IPS-NIHi11 (cell line): ENCODE data around the gene LRRC17.
"Not testable (repeated sequence)": the region's sequence is repeated elsewhere in the genome, so short reads cannot be mapped to it uniquely, and the experiment has no call there.

Experiments used
- DNase-seq: peaks from one replicate; pipeline ENCODE4 v3.0.0; 2012; ENCODE audit warnings: mixed read lengths, low spot score

LRRC17 gene

GRCh38 chr7:102942181-102942866, 29.5 kb downstream of the LRRC17 start:
- no peak for DNase-seq

GRCh38 chr7:102942868-102943267, 30.1 kb downstream of the LRRC17 start:
- DNase-seq, result no peak

- DNase-seq, result no peak
Measured at GRCh38 chr7:102943423-102944169, 30.8 kb downstream of the LRRC17 start.

DNA sequence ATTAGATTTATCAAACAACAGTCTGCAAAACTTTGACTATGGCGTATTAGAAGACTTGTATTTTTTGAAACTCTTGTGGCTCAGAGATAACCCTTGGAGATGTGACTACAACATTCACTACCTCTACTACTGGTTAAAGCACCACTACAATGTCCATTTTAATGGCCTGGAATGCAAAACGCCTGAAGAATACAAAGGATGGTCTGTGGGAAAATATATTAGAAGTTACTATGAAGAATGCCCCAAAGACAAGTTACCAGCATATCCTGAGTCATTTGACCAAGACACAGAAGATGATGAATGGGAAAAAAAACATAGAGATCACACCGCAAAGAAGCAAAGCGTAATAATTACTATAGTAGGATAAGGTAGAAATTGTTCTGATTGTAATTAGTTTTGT, 31.4 kb downstream of the LRRC17 start:
- no peak for DNase-seq

GRCh38 chr7:102951839-102952238, 39.0 kb downstream of the LRRC17 start:
- no peak for DNase-seq

GRCh38 chr7:102953406-102953805, 40.6 kb downstream of the LRRC17 start:
- DNase-seq, result no peak

- not testable (repeated sequence) for DNase-seq
Measured at GRCh38 chr7:102954359-102954758, 41.6 kb downstream of the LRRC17 start.

- not testable (repeated sequence) for DNase-seq
Measured at GRCh38 chr7:102958004-102958403, 45.2 kb downstream of the LRRC17 start.

GRCh38 chr7:102961993-102962392, 49.2 kb downstream of the LRRC17 start:
- DNase-seq, result not testable (repeated sequence)

DNA sequence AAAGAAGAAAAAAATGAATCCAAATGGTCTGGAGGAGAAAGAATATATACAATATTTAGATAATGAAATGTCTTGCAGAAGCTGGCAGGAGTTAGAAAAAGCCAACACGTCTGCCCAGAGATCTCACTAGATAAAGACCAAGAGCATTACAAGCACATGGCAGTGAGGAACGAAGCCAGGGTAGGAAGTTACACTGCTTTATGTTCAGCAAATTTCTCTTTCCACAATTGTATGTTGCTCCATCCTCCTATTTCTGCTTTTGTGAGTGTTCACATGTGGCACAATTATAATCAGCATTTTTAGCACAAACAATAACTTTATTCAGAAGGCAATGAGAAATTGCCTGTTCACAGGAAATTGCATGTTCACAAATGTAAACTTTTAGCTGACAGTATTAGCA, 53.7 kb downstream of the LRRC17 start:
- DNase-seq, result no peak

- DNase-seq, result no peak
Measured at GRCh38 chr7:102967798-102968197, 55.0 kb downstream of the LRRC17 start.

DNA sequence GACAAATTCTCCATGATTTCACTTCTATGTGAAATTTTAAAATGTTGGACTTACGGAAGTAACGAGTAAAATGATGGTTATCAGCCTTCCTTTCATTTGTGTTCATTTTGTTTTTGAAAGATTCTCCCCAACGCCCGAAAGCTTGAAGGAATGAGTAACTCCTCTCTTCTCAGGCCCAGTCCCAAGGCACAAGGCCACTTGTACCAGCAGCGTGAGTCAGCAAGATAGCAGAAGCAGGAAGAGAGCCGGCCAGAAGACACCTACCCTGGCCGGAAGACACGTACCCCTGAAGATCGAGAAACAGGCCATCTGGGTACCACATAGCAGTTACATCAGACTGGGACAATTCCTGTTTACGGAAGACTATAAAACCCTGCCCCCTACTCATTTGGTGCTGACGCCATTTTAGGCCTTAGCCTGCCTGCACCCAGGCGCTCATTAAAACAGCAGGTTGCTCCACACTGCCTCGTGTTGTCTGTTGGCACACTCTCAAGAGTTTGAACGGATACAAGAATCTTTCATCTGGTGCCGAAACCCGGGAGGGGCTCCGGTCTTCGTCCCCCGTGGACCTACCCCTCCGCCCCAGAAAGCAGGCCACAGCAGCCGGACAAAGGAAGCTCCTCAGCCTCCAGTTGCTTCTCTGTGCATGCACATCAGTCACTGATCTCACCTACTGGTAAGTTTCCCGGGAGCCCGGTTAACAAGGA, 60.4 kb downstream of the LRRC17 start:
- DNase-seq, result no peak

DNA sequence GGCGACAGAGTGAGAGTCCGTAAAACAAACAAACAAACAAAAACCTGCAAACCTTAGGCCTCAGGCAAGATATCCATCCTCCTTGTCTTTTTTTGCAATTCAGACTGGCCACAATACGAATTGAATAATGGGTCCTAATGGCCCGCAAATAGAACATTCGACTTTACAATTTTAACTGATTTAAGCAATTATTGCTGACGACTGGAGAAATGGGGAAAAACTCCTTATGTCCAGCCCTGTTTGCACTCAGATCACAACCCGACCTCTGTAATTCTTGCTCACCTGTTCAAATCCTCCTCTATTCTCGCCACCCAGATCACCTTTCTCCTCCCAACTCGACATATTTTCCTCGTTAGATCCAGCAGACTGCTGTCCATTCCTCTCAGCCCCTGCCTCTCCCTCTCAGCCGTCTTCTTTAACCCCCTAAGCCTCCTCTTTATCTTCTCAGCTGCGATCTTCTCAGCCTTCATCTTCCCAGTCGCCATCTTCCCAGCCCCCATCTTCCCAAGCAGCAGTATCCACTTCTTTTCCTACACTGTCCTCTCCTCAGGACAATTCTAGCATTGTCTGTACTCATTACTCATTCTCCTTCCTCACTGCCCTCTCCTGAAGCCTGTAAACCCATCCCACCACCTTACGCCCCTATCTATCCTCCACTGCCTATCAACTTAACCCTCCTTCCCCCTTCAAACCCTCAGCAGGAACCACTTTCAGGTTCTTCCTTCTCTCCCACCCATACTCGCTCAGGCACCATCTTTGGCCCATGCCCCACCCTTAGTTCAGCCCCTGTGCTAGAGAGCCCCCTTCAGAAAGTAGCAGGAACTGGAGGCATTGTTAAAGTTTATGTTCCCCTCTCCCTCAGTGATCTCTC, 61.8 kb downstream of the LRRC17 start:
- no peak for DNase-seq

- no peak for DNase-seq
Measured at GRCh38 chr7:102975854-102976253, 63.1 kb downstream of the LRRC17 start.

DNA sequence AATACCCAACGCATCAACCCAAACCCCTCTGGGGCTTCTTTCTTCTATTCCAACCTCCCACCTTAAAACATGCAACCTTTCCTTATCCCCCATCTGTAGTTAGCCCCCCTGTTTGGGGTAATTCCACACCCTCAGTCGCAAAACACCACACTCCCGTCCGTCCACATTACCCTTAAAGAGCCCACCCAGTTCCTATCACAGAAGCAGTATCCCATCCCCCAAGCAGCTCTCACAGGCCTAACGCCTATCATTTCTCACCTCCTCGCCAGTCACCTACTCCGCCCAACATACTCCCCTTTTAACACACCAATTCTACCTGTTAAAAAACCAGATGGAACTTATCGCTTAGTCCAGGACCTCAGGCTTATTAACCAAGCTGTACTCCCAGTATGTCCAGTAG, 63.7 kb downstream of the LRRC17 start:
- DNase-seq, result no peak

- not testable (repeated sequence) for DNase-seq
Measured at GRCh38 chr7:102977586-102977985, 64.8 kb downstream of the LRRC17 start.

DNA sequence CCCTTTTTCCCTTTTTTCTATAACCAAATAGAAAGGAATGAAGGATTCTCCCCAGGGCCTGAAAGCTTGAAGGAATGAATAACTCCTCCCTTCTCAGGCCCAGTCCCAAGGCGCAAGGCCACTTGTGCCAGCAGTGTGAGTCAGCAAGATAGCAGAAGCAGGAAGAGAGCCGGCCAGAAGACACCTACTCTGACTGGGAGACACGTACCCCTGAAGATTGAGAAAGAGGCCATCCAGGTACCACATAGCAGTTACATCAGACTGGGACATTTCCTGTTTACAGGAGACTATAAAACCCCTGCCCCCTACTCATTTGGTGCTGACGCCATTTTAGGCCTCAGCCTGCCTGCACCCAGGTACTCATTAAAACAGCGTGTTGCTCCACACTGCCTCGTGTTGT, 65.5 kb downstream of the LRRC17 start:
- DNase-seq, result no peak

DNA sequence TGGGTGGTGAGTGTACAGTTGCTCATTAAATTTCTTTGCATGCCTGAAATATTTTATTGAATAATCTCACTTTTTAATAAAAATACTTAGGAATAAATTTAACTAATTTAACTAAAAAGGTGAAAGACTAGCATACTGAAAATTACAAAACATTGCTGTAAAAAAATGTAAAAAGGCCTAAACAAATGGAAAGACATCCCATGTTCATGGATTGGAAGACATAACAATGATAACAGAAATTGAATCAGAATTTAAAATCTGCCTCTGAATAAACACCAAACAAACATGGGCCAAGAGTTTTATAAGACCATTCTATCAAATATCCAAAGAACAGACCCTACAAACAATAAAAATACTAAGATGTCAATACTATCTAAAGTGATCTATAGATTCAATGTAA, 66.9 kb downstream of the LRRC17 start:
- DNase-seq, result no peak

DNA sequence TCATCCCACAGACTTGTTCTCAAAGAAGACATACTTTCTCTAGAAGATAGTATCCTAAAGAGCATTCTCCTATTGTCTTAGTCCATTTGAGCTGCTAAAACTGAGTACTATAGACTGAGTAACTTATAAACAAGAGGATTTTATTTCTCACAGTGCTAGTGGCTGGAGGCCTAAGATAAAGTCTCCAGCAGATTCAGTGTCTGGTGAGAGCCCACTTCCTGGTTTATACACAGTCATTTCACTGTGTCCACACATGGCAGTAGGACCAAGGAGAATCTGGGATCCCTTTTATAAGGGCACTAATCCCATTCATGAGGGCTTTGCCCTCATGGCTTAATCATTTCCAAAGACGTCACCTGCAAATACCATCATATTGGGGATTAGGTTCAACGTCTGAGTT, 68.7 kb downstream of the LRRC17 start:
- no peak for DNase-seq

DNA sequence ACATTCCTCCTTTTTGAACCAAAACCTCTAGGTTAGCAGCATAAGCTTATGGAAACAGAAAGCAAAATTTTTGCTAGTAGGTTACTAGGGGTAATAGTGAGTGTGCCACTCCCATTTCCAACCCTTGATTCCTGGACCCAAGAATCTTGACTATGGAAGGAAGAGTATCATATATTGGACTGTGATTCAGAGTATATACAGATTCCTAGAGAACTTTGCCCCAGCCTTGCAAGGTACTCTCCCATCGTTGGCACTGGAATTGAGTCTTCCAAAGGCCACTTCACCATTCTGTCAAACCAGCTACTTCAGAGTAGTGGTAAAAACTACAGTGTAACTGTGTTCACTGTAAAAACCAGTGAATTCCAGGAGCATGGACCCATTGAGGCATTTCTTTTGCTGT, 69.4 kb downstream of the LRRC17 start:
- DNase-seq, result no peak

- no peak for DNase-seq
Measured at GRCh38 chr7:102983602-102984001, 70.8 kb downstream of the LRRC17 start.

- DNase-seq, result no peak
Measured at GRCh38 chr7:102985176-102985783, 72.5 kb downstream of the LRRC17 start.
